Skeletal muscle tissue (tissue), 4 donors: ENCODE measurements around the gene IL17A. TPM values are rescaled to one million over a fixed set of nuclear protein-coding genes. Genes with fewer than 3 reads are reported as not detected.

Source experiments
- H3K27ac ChIP-seq: one replicate; pipeline ENCODE4 v1.7.0; 2013; ENCODE audit warnings: mild to moderate bottlenecking, low read depth, low read length, inconsistent platforms
- H3K27me3 ChIP-seq, 3 donors: one replicate each; pipeline ENCODE4 v1.7.0; 2013; ENCODE audit warnings: low read length in 3 of 3; ENCODE audit not compliant: control insufficient read depth in 3 of 3, insufficient read depth in 3 of 3
- H3K36me3 ChIP-seq, 3 donors: one replicate each; pipeline ENCODE4 v1.7.0; 2013; ENCODE audit warnings: low read length in 3 of 3; ENCODE audit not compliant: control insufficient read depth in 3 of 3, insufficient read depth in 3 of 3
- H3K4me1 ChIP-seq, 3 donors: one replicate each; pipeline ENCODE4 v1.7.0; 2013; ENCODE audit warnings: low read length in 3 of 3, mild to moderate bottlenecking in 3 of 3; ENCODE audit not compliant: control insufficient read depth in 3 of 3, insufficient read depth in 3 of 3
- H3K4me3 ChIP-seq, 3 donors: one replicate each; pipeline ENCODE4 v1.7.0; 2013; ENCODE audit warnings: low read length in 3 of 3
- H3K9ac ChIP-seq, 3 donors: one replicate each; pipeline ENCODE4 v1.7.0; 2013; ENCODE audit warnings: low read length in 3 of 3, mild to moderate bottlenecking in 3 of 3, moderate library complexity in 2 of 3, low read depth in 1 of 3
- H3K9me3 ChIP-seq, 3 donors: one replicate each; pipeline ENCODE4 v1.7.0; 2013; ENCODE audit warnings: low read length in 3 of 3; ENCODE audit not compliant: control insufficient read depth in 3 of 3
- total RNA-seq: library from RNA; depleted of rRNA; stranded (reverse); fragments of >200 nt; gene quantifications from one replicate; pipeline ENCODE4 v1.2.3, GENCODE V29; 2014
- donor health status: Osteomylitis.

Gene IL17A
- total RNA-seq, result not detected

DNA sequence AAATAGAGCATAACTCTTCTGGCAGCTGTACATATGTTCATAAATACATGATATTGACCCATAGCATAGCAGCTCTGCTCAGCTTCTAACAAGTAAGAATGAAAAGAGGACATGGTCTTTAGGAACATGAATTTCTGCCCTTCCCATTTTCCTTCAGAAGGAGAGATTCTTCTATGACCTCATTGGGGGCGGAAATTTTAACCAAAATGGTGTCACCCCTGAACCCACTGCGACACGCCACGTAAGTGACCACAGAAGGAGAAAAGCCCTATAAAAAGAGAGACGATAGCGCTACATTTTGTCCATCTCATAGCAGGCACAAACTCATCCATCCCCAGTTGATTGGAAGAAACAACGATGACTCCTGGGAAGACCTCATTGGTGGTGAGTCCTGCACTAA, at the start of gene IL17A:
Gene IL17A (plus strand): TSS at position 301 of the 400 bp plus-strand sequence. CDS start 57 bp downstream, at position 358.
- H3K27me3 ChIP-seq, result no peaks in the 10 kb centered on the region
- H3K9ac ChIP-seq, result no peak within 1 kb of the TSS
- H3K4me3 ChIP-seq, result no peak within 1 kb of the TSS
- no peak within 1 kb of the TSS for H3K27ac ChIP-seq
- no peaks in the 10 kb centered on the region for H3K9me3 ChIP-seq
- peaks cover 6 to 9% (median 8%) of the 10 kb centered on the region in 3 donors for H3K4me1 ChIP-seq
- no peaks in the 10 kb centered on the region for H3K36me3 ChIP-seq

- Histone ChIP-seq H3K9me3 (no peaks in the 10 kb centered on the region), H3K4me3 (peak overlapping the region; percentile 72 to 90 (median 86)), H3K27ac (peak overlapping the region; percentile 92), H3K36me3 (peaks cover 0 to 10% (median 0%) of the 10 kb centered on the region in 3 donors), H3K9ac (peak overlapping the region; percentile 75 to 85 (median 80)), H3K4me1 (peaks cover 11 to 31% (median 17%) of the 10 kb centered on the region in 3 donors), H3K27me3 (no peaks in the 10 kb centered on the region)
These were observed 49.2 kb upstream of the IL17A start for GRCh38 chr6:52136934-52137467.

DNA sequence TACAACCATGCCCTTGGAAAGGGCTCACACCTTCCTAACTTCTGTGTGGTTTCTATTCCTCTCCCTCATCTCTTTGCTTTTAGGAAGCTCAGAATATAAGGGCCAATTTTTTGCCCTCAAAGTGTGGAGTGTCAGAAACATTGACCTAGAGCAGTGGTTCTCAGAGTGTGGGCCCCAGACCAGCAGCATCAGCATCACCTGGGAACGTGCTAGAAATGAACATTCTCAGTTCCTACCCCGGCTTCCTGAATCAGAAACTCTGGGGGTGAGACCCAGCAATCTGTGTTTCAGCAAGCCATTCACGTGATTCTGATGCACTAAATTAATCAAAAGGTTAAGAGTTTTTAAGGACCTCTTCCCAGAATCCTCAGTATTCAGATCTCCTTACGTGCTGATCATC, 47.9 kb upstream of the IL17A start:
- Histone ChIP-seq H3K9me3 (no peaks in the 10 kb centered on the region), H3K27me3 (no peaks in the 10 kb centered on the region), H3K9ac (peak overlapping the region; percentile 51 to 85 (median 63)), H3K27ac (peak overlapping the region; percentile 92), H3K4me3 (peak overlapping the region; percentile 72 to 90 (median 86)), H3K4me1 (peaks cover 14 to 31% (median 20%) of the 10 kb centered on the region in 3 donors), H3K36me3 (peaks cover 0 to 18% (median 0%) of the 10 kb centered on the region in 3 donors)

- peak overlapping the region; percentile 46 to 85 (median 63) for H3K9ac ChIP-seq
- H3K27ac ChIP-seq, result peak overlapping the region; percentile 92
- H3K4me3 ChIP-seq, result peak overlapping the region; percentile 30 to 90 (median 86)
These were observed 46.0 kb upstream of the IL17A start for GRCh38 chr6:52139985-52140680.

GRCh38 chr6:52141596-52141995, 44.6 kb upstream of the IL17A start:
- Histone ChIP-seq H3K27ac (peak overlapping the region; percentile 38), H3K4me3 (peak overlapping the region in 2 of 3 donors; percentile 45 to 54), H3K9ac (no peak overlapping the region), H3K4me1 (peaks cover 19 to 37% (median 19%) of the 10 kb centered on the region in 3 donors), H3K27me3 (no peaks in the 10 kb centered on the region), H3K36me3 (peaks cover 7 to 50% (median 19%) of the 10 kb centered on the region in 3 donors), H3K9me3 (no peaks in the 10 kb centered on the region)

More at GRCh38 chr6:52139985-52140680, 46.0 kb upstream of the IL17A start:
- H3K27me3 ChIP-seq, result no peaks in the 10 kb centered on the region
- H3K4me1 ChIP-seq, result peaks cover 22 to 36% (median 31%) of the 10 kb centered on the region in 3 donors
- peaks cover 0 to 37% (median 6%) of the 10 kb centered on the region in 3 donors for H3K36me3 ChIP-seq
- no peaks in the 10 kb centered on the region for H3K9me3 ChIP-seq

DNA sequence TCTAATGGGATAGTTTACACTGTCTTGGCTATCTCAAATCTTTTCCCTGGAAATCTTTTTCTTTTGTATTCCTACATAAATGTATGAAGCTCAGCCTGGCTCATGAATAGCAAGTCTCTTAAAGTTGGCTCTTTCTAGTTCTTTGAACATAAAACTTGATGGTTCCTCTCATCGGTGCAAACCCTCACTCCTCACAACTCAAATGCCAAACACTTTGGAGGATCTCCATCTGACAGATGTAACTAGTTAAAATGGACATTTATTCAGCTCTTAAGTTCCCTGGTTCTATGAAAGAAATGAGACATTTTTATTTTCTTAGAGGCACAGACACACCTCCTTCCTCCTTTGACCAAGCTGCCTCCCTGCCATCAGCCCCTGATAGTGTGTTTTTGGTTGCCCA, 43.6 kb upstream of the IL17A start:
- no peaks in the 10 kb centered on the region for H3K27me3 ChIP-seq
- peaks cover 19 to 43% (median 19%) of the 10 kb centered on the region in 3 donors for H3K4me1 ChIP-seq
- no peak overlapping the region for H3K4me3 ChIP-seq
- H3K9ac ChIP-seq, result no peak overlapping the region
- peaks cover 10 to 56% (median 23%) of the 10 kb centered on the region in 3 donors for H3K36me3 ChIP-seq
- peak overlapping the region; percentile 38 for H3K27ac ChIP-seq
- no peaks in the 10 kb centered on the region for H3K9me3 ChIP-seq

GRCh38 chr6:52143551-52143950, 42.6 kb upstream of the IL17A start:
- H3K27ac ChIP-seq, result no peak overlapping the region
- H3K9ac ChIP-seq, result no peak overlapping the region
- peak overlapping the region in 1 of 3 donors; percentile 3 for H3K4me3 ChIP-seq
- H3K9me3 ChIP-seq, result no peaks in the 10 kb centered on the region
- H3K27me3 ChIP-seq, result no peaks in the 10 kb centered on the region
- H3K4me1 ChIP-seq, result peaks cover 19 to 43% (median 19%) of the 10 kb centered on the region in 3 donors
- peaks cover 10 to 57% (median 23%) of the 10 kb centered on the region in 3 donors for H3K36me3 ChIP-seq

DNA sequence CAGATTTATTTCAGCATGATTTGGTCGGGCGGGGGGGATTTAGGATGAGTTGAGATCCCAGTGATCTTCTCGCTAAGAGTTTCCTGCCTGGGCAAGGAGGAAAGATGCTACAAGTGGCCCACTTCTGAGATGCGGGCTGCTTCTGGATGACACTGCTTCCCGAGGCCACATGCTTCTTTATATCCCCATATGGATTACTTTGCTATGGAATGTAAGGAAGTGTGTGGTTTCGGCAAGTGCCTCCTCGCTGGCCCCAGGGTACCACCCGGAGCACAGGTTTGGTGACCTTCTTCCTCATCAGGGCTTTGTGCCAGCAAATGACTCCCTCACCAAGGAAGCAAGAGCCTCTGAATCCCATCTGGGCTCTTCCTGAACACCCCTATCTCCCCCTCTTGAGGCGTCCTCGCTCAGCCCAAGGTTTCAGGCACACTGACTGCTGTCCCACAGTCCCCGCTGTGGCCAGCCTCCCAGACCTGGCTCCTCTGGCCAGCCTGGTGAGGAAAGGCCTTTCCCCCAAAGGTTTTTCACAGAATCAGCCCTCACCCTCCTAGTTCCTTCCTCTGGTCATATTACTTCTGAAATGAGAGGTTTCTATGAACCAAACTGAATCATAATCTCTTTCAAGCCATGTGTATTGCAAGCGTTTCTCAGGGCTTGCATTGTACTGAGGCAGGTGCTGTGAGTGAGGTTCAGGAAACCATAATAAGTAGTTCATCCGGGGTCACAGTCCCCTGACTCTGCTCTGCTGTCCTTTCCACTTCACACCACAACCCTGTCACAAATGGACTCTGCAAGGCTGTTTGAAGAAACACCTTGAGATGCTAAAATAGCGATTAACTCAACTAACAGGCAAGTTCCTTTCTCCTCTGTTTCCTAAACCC, 41.7 kb upstream of the IL17A start:
- H3K27me3 ChIP-seq, result no peaks in the 10 kb centered on the region
- peak overlapping the region; percentile 0 for H3K27ac ChIP-seq
- H3K36me3 ChIP-seq, result peaks cover 10 to 65% (median 31%) of the 10 kb centered on the region in 3 donors
- no peaks in the 10 kb centered on the region for H3K9me3 ChIP-seq
- H3K9ac ChIP-seq, result no peak overlapping the region
- no peak overlapping the region for H3K4me3 ChIP-seq
- H3K4me1 ChIP-seq, result peaks cover 19 to 43% (median 19%) of the 10 kb centered on the region in 3 donors

GRCh38 chr6:52146851-52147445, 39.2 kb upstream of the IL17A start:
- Histone ChIP-seq H3K4me3 (no peak overlapping the region), H3K27me3 (no peaks in the 10 kb centered on the region), H3K4me1 (peaks cover 0 to 33% (median 11%) of the 10 kb centered on the region in 3 donors), H3K9me3 (no peaks in the 10 kb centered on the region), H3K9ac (peak overlapping the region in 1 of 3 donors; percentile 16), H3K27ac (no peak overlapping the region), H3K36me3 (peaks cover 10 to 61% (median 35%) of the 10 kb centered on the region in 3 donors)
